Measurements from ENCODE around the gene PARD3B. TPM values are rescaled to one million over a fixed set of nuclear protein-coding genes. Genes with fewer than 3 reads are reported as not detected.
"Not testable (repeated sequence)": the region's sequence is repeated elsewhere in the genome, so short reads cannot be mapped to it uniquely, and the experiment has no call there.

Gene PARD3B
- total and polyA plus RNA-seq, 2 of the 8 experiments (the other 6 are each of a cell fraction or from before 2014, with no cell fraction given), result 1.2 to 5.7 TPM

DNA sequence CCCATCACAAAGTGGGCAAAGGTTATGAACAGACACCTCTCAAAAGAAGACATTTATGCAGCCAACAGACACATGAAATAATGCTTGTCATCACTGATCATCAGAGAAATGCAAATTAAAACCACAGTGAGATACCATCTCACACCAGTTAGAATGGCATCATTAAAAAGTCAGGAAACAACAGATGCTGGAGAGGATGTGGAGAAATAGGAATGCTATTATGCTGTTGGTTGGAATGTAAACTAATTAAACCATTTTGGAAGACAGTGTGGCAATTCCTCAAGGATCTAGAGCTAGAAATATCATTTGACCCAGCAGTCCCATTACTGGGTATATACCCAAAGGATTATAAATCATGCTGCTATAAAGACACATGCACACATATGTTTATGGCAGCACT is 14.1 kb downstream of the PARD3B start:
- FAIRE-seq; CTCF ChIA-PET (ENCODE audit: partially characterized antibody); H4K5ac ChIP-seq (ENCODE audit: insufficient read length, low read depth, low read length): not testable (repeated sequence)

More for the DNA sequence above, 14.1 kb downstream of the PARD3B start:
- H3K79me1 ChIP-seq (ENCODE audit: low read depth, low read length); H3K18ac ChIP-seq (ENCODE audit: extremely low read depth, low read length); H2BK15ac ChIP-seq (ENCODE audit: low read length); H3K23me2 ChIP-seq (ENCODE audit: low read depth, low read length); H3K4me1 ChIP-seq (replicated peaks in 1 of 4; ENCODE audit: control insufficient read depth in 3 of 4, insufficient read depth in 4 of 4, low read length in 3 of 4); H2BK20ac ChIP-seq (ENCODE audit: low read length); H4K20me1 ChIP-seq (replicated peaks in 1 of 2; ENCODE audit: control insufficient read depth in 1 of 2, insufficient read depth in 2 of 2, low read length in 2 of 2); H2AFZ ChIP-seq (ENCODE audit: low read length); H3K27me3 ChIP-seq (replicated peaks in 1 of 4; ENCODE audit: control insufficient read depth in 3 of 4, extremely low read depth in 1 of 4, insufficient read depth in 3 of 4, low read length in 3 of 4); H3K9me3 ChIP-seq (ENCODE audit: insufficient read depth in 2 of 2, low read depth in 1 of 2, low read length in 1 of 2); H3K4me3 ChIP-seq (ENCODE audit: extremely low read depth in 1 of 4, insufficient read depth in 2 of 4, low read depth in 3 of 4, low read length in 4 of 4); H3K36me3 ChIP-seq (ENCODE audit: control insufficient read depth in 2 of 4, insufficient read depth in 4 of 4, low read length in 3 of 4); H3K23ac ChIP-seq (ENCODE audit: insufficient read length); H2BK12ac ChIP-seq (ENCODE audit: low read depth, low read length); H3K4me2 ChIP-seq (ENCODE audit: insufficient read depth in 1 of 2, low read depth in 2 of 2, low read length in 2 of 2); POLR2A ChIA-PET (ENCODE audit: partially characterized antibody); H2BK5ac ChIP-seq (ENCODE audit: low read depth, low read length); H4K91ac ChIP-seq (replicated peaks; ENCODE audit: insufficient read length, low read length); H4K8ac ChIP-seq (ENCODE audit: extremely low read depth, insufficient read depth, low read length); H3K9ac ChIP-seq (replicated peaks in 1 of 4; ENCODE audit: extremely low read depth in 1 of 4, low read depth in 3 of 4, low read length in 3 of 4); H3K27ac ChIP-seq (ENCODE audit: low read depth, low read length); H2AK5ac ChIP-seq (ENCODE audit: low read depth, low read length); H3K79me2 ChIP-seq (ENCODE audit: control insufficient read depth in 1 of 2, insufficient read depth in 2 of 2, low read length in 2 of 2); H3K56ac ChIP-seq (replicated peaks; ENCODE audit: insufficient read length, low read depth, low read length); H3K4ac ChIP-seq (replicated peaks; ENCODE audit: insufficient read length, low read depth, low read length); H2BK120ac ChIP-seq (replicated peaks; ENCODE audit: low read depth, low read length); DNase-seq (ENCODE audit: low read depth in 1 of 2, low spot score in 2 of 2); H3K14ac ChIP-seq (ENCODE audit: insufficient read length): not testable (repeated sequence)

Data from H1 (cell line).